BE2C (cell line): ENCODE data around the gene STXBP2.

Experiments used
- DNase-seq: peaks from one replicate; pipeline ENCODE4 v3.0.0-alpha.2; 2020
- H3K27me3 ChIP-seq: fragments of 250-450 bp; sonication (Bioruptor Pico); 2 replicates; pipeline ENCODE4 v1.5.1; 2020; ENCODE audit warnings: mild to moderate bottlenecking
- H3K36me3 ChIP-seq: fragments of 250-450 bp; sonication (Bioruptor Pico); 2 replicates; pipeline ENCODE4 v1.5.1; 2020; ENCODE audit warnings: mild to moderate bottlenecking
- H3K4me1 ChIP-seq: fragments of 250-450 bp; sonication (Bioruptor Pico); 2 replicates; pipeline ENCODE4 v1.5.1; 2020
- H3K4me3 ChIP-seq: 2 replicates; pipeline ENCODE4 v1.5.1; 2011; ENCODE audit warnings: low read depth, low read length
- H3K9me3 ChIP-seq: fragments of 250-450 bp; sonication (Bioruptor Pico); 2 replicates; pipeline ENCODE4 v1.5.1; 2020
- TF ChIP-seq, protein P1 (sequence below): IDR thresholded peaks from 2 replicates; pipeline ENCODE4 v1.5.1; 2012; ENCODE audit warnings: mild to moderate bottlenecking, low read depth, low read length

Gene STXBP2

GRCh38 chr19:7663706-7664105, 26.8 kb downstream of the STXBP2 start:
- TF ChIP-seq, protein P1, sequence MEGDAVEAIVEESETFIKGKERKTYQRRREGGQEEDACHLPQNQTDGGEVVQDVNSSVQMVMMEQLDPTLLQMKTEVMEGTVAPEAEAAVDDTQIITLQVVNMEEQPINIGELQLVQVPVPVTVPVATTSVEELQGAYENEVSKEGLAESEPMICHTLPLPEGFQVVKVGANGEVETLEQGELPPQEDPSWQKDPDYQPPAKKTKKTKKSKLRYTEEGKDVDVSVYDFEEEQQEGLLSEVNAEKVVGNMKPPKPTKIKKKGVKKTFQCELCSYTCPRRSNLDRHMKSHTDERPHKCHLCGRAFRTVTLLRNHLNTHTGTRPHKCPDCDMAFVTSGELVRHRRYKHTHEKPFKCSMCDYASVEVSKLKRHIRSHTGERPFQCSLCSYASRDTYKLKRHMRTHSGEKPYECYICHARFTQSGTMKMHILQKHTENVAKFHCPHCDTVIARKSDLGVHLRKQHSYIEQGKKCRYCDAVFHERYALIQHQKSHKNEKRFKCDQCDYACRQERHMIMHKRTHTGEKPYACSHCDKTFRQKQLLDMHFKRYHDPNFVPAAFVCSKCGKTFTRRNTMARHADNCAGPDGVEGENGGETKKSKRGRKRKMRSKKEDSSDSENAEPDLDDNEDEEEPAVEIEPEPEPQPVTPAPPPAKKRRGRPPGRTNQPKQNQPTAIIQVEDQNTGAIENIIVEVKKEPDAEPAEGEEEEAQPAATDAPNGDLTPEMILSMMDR = no peak
- DNase-seq = no peak
- no peaks in the 10 kb centered on the region for H3K36me3 ChIP-seq
- H3K4me3 ChIP-seq = no peak overlapping the region
- H3K4me1 ChIP-seq = no peaks in the 10 kb centered on the region
- H3K27me3 ChIP-seq = peaks cover 47% of the 10 kb centered on the region
- H3K9me3 ChIP-seq = no peaks in the 10 kb centered on the region

- Histone ChIP-seq H3K4me3 (no peak overlapping the region), H3K4me1 (no peaks in the 10 kb centered on the region), H3K36me3 (no peaks in the 10 kb centered on the region), H3K9me3 (no peaks in the 10 kb centered on the region), H3K27me3 (peaks cover 52% of the 10 kb centered on the region)
- no peak for DNase-seq
- TF ChIP-seq, protein P1 = no peak
These were observed 28.2 kb downstream of the STXBP2 start for GRCh38 chr19:7665076-7665475.

DNA sequence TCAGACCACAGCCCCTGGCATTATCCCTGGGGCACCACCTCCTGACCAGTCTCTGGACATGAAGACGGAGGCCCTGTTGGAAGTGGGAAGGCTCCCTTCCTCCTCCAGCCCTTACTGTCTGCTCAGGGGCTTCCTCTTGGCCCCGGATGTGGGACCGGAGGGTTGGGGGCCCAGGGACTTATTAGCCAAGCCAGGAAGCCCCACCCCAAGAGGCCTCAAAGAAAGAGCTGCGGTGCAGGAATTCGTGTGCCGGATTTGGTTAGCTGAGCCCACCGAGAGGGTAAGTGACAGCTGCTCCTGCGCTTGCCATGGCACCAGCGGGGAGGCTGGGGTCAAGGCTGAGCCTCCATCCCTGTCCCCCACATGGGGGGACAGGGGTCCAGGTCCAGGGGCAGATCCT, 31.9 kb downstream of the STXBP2 start, which contains the start of gene RETN:
RETN (plus strand) TSS at position 208 of the 400 bp plus-strand sequence. CDS start 278 bp downstream, outside the sequence.
- H3K27me3 ChIP-seq = peaks cover 70% of the 10 kb centered on the region
- TF ChIP-seq, protein P1 = no peak
- H3K4me3 ChIP-seq = no peak within 1 kb of the TSS
- no peaks in the 10 kb centered on the region for H3K9me3 ChIP-seq
- H3K4me1 ChIP-seq = no peaks in the 10 kb centered on the region
- no peaks in the 10 kb centered on the region for H3K36me3 ChIP-seq
- DNase-seq = no peak

- Histone ChIP-seq H3K36me3 (no peaks in the 10 kb centered on the region), H3K27me3 (peaks cover 66% of the 10 kb centered on the region), H3K4me3 (no peak overlapping the region), H3K4me1 (no peaks in the 10 kb centered on the region), H3K9me3 (no peaks in the 10 kb centered on the region)
- TF ChIP-seq, protein P1 = no peak
- no peak for DNase-seq
These were observed 32.7 kb downstream of the STXBP2 start for GRCh38 chr19:7669641-7670040.

- H3K9me3 ChIP-seq = no peaks in the 10 kb centered on the region
- H3K4me3 ChIP-seq = no peak overlapping the region
- no peaks in the 10 kb centered on the region for H3K36me3 ChIP-seq
- TF ChIP-seq, protein P1 = no peak
- peaks cover 59% of the 10 kb centered on the region for H3K27me3 ChIP-seq
- no peaks in the 10 kb centered on the region for H3K4me1 ChIP-seq
- no peak for DNase-seq
These were observed 33.4 kb downstream of the STXBP2 start for GRCh38 chr19:7670150-7670783.

- Histone ChIP-seq H3K27me3 (peaks cover 56% of the 10 kb centered on the region), H3K4me1 (no peaks in the 10 kb centered on the region), H3K4me3 (no peak overlapping the region), H3K36me3 (no peaks in the 10 kb centered on the region), H3K9me3 (no peaks in the 10 kb centered on the region)
- TF ChIP-seq, protein P1 = no peak
- no peak for DNase-seq
These were observed 33.9 kb downstream of the STXBP2 start for GRCh38 chr19:7670790-7671189.
